Panc1 (cell line): ENCODE data around the gene GUCY1B1. TPM values are rescaled to one million over a fixed set of nuclear protein-coding genes. Genes with fewer than 3 reads are reported as not detected.

ENCODE experiments used
- ATAC-seq: fragments of 200-7000 bp; cut with Tn5 transposase; 2 replicates; pipeline ENCODE4 v1.9.1; 2020; ENCODE audit warnings: mild to moderate bottlenecking, moderate library complexity
- BruUV-seq: library from RNA; stranded (reverse); fragments of 400-500 nt; replicated peaks from 2 replicates; lab custom pipeline; 2021; lab: Mats Ljungman, UMichigan
- CTCF ChIA-PET: fragments of 300-600 bp; sonication (Branson Sonifier 250); formaldehyde crosslinking; loops from one replicate; lab custom pipeline; 2022; ENCODE audit warnings: antibody characterized with exemption; lab: Charles Lee
- POLR2A ChIA-PET: fragments of 300-600 bp; sonication (Branson Sonifier 250); formaldehyde crosslinking; loops from one replicate; lab custom pipeline; 2022; ENCODE audit warnings: antibody characterized with exemption; lab: Charles Lee
- DNase-seq: peaks from one replicate; pipeline ENCODE4 v3.0.0-alpha.2; 2010; ENCODE audit warnings: low read depth, low spot score
- H3K27ac ChIP-seq: 2 replicates; pipeline ENCODE4 v1.5.1; 2011; ENCODE audit warnings: mild to moderate bottlenecking, low read length, inconsistent platforms
- H3K27me3 ChIP-seq: fragments of 200-500 bp; sonication (Bioruptor generic); 2 replicates; pipeline ENCODE4 v1.6.0; 2014; ENCODE audit warnings: low read length, inconsistent platforms; ENCODE audit not compliant: control insufficient read depth, insufficient read depth
- H3K36me3 ChIP-seq: fragments of 200-500 bp; sonication (Bioruptor generic); 2 replicates; pipeline ENCODE4 v1.5.1; 2014; ENCODE audit warnings: inconsistent platforms, mild to moderate bottlenecking, low read length, moderate library complexity; ENCODE audit not compliant: control insufficient read depth, insufficient read depth
- H3K4me1 ChIP-seq: 2 replicates; pipeline ENCODE4 v1.5.1; 2011; ENCODE audit warnings: inconsistent platforms, mild to moderate bottlenecking, low read length, moderate library complexity; ENCODE audit not compliant: control insufficient read depth, insufficient read depth
- H3K4me3 ChIP-seq, 2 experiments: 2 replicates each; pipeline ENCODE4 v1.5.1; 2011 to 2012; ENCODE audit warnings: low read depth in 2 of 2, low read length in 2 of 2, mild to moderate bottlenecking in 2 of 2, inconsistent platforms in 1 of 2, moderate library complexity in 1 of 2
- H3K9me3 ChIP-seq: fragments of 200-500 bp; sonication (Bioruptor generic); 2 replicates; pipeline ENCODE4 v1.5.1; 2014; ENCODE audit warnings: low read depth, mild to moderate bottlenecking, inconsistent platforms, low read length, moderate library complexity; ENCODE audit not compliant: control insufficient read depth, insufficient read depth
- POLR2AphosphoS5 ChIP-seq: IDR thresholded peaks from 2 replicates; pipeline ENCODE4 v1.6.1; 2012; ENCODE audit warnings: mild to moderate bottlenecking, low read depth, low read length, moderate library complexity
- SIN3A ChIP-seq: IDR thresholded peaks from 2 replicates; pipeline ENCODE4 v1.6.1; 2012; ENCODE audit warnings: low read depth, mild to moderate bottlenecking, low read length, moderate library complexity, borderline replicate concordance; ENCODE audit not compliant: insufficient read depth
- TCF7L2 ChIP-seq: IDR thresholded peaks from 2 replicates; pipeline ENCODE4 v1.6.1; 2011; ENCODE audit warnings: mild to moderate bottlenecking, low read depth, low read length, inconsistent platforms
- in situ Hi-C: cut with HindIII; loops from 2 replicates; pipeline ENCODE4 v1.10.0; 2016; ENCODE audit warnings: low sequenced_read_pairs, low pct_unique_long_range_greater_than_20kb
- intact Hi-C: fragments of 100-400 bp; cut with micrococcal nuclease; formaldehyde crosslinking; loops from one replicate; pipeline ENCODE4 v1.10.0; 2022; ENCODE audit not compliant: unreplicated experiment
- total RNA-seq: library from RNA; stranded (reverse); gene quantifications from one replicate; pipeline ENCODE4 v1.2.1, GENCODE V29; 2021; ENCODE audit not compliant: unreplicated experiment
- TF ChIP-seq, protein P1 (sequence below), 2 experiments: IDR thresholded peaks; 2 replicates each; pipeline ENCODE4 v1.6.1; 2011 to 2012; ENCODE audit warnings: low read depth in 2 of 2, control low read depth in 1 of 2, low read length in 1 of 2, mild to moderate bottlenecking in 1 of 2, moderate library complexity in 1 of 2; ENCODE audit not compliant: insufficient read depth in 1 of 2
- TF ChIP-seq, protein P2 (sequence below): fragments of 450-650 bp; IDR thresholded peaks from 2 replicates; pipeline ENCODE4 v1.5.1; 2017; ENCODE audit warnings: mild to moderate bottlenecking

The GUCY1B1 gene
- total RNA-seq, 1 experiment from 2014 or later: 0.36 TPM

DNA sequence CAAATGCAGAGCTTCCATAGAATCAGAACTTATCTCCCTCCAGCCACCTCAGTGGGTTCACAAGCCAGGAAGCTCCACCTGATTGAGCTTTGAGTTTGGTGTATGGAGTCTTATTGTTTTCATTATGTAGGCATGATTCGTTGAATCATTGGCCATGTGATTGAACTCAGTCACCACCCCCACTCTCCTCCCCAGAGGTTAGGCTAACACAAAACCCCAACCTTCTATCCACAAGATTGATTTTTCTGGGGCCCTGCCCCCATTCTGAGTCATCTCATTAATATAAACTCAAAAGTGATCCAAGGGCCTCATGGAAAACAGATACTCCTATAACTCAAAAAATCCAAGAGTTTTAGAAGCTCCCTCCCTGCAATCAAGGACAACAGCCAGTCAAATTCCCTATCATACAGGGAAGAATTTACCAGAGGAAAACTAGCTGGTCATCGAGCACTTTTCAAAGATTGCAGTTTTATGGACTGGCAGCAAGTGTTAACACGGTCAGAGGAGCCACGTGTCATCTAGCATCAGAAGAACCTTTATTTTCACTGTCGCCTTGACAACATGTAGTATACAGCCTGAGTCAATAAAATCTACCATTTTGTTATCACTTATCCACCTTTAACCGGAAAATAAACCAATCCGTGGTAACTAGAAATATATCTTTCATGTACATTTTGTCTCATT lies 35.9 kb upstream of the GUCY1B1 start:
- Histone ChIP-seq H3K27me3 (no peaks in the 10 kb centered on the region), H3K9me3 (no peaks in the 10 kb centered on the region), H3K27ac (no peak overlapping the region), H3K4me3 (no peak overlapping the region), H3K36me3 (no peaks in the 10 kb centered on the region), H3K4me1 (no peaks in the 10 kb centered on the region)
- no peak for DNase-seq
- POLR2A ChIA-PET: no interaction called here
- TF ChIP-seq TCF7L2 (no peak), SIN3A (no peak), POLR2AphosphoS5 (no peak)
- TF ChIP-seq, protein P1, sequence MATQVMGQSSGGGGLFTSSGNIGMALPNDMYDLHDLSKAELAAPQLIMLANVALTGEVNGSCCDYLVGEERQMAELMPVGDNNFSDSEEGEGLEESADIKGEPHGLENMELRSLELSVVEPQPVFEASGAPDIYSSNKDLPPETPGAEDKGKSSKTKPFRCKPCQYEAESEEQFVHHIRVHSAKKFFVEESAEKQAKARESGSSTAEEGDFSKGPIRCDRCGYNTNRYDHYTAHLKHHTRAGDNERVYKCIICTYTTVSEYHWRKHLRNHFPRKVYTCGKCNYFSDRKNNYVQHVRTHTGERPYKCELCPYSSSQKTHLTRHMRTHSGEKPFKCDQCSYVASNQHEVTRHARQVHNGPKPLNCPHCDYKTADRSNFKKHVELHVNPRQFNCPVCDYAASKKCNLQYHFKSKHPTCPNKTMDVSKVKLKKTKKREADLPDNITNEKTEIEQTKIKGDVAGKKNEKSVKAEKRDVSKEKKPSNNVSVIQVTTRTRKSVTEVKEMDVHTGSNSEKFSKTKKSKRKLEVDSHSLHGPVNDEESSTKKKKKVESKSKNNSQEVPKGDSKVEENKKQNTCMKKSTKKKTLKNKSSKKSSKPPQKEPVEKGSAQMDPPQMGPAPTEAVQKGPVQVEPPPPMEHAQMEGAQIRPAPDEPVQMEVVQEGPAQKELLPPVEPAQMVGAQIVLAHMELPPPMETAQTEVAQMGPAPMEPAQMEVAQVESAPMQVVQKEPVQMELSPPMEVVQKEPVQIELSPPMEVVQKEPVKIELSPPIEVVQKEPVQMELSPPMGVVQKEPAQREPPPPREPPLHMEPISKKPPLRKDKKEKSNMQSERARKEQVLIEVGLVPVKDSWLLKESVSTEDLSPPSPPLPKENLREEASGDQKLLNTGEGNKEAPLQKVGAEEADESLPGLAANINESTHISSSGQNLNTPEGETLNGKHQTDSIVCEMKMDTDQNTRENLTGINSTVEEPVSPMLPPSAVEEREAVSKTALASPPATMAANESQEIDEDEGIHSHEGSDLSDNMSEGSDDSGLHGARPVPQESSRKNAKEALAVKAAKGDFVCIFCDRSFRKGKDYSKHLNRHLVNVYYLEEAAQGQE (IDR thresholded peaks at IDR 0.05; ENCODE audit: insufficient read depth in 1 of 2, low read depth in 2 of 2, low read length in 1 of 2): no peak
- TF ChIP-seq, protein P2, sequence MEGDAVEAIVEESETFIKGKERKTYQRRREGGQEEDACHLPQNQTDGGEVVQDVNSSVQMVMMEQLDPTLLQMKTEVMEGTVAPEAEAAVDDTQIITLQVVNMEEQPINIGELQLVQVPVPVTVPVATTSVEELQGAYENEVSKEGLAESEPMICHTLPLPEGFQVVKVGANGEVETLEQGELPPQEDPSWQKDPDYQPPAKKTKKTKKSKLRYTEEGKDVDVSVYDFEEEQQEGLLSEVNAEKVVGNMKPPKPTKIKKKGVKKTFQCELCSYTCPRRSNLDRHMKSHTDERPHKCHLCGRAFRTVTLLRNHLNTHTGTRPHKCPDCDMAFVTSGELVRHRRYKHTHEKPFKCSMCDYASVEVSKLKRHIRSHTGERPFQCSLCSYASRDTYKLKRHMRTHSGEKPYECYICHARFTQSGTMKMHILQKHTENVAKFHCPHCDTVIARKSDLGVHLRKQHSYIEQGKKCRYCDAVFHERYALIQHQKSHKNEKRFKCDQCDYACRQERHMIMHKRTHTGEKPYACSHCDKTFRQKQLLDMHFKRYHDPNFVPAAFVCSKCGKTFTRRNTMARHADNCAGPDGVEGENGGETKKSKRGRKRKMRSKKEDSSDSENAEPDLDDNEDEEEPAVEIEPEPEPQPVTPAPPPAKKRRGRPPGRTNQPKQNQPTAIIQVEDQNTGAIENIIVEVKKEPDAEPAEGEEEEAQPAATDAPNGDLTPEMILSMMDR: no peak
- no TSS peak for BruUV-seq
- CTCF ChIA-PET: no interaction called here
- no peak for ATAC-seq
- in situ Hi-C loops: no loop called here
- intact Hi-C loops: no loop called here

DNA sequence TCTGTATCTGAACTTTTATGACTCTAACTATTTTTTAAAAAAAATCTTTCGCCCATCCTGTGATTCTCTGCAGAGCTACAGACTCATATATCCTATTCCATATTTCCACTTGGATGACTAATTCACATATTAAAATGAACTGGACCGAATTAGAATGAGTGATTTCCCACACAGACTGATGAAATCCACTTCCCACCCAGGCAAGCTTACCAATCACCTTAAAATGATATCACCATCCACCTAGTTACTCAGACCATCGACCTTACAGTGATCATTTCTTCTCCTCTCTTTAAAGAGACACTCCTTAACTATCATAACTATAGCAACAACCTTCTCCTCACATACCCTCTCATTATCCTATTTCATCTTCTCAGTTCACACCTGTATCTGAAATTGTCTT lies 34.1 kb upstream of the GUCY1B1 start:
- no peak overlapping the region for H3K27ac ChIP-seq
- in situ Hi-C loops: no loop called here
- intact Hi-C loops: no loop called here
- no peaks in the 10 kb centered on the region for H3K36me3 ChIP-seq
- no peak for TF ChIP-seq TCF7L2
- TF ChIP-seq POLR2AphosphoS5: no peak
- TF ChIP-seq, protein P2: no peak
- TF ChIP-seq, protein P1 (IDR thresholded peaks at IDR 0.05; ENCODE audit: insufficient read depth in 1 of 2, low read depth in 2 of 2, low read length in 1 of 2): no peak
- TF ChIP-seq SIN3A: no peak
- no peaks in the 10 kb centered on the region for H3K27me3 ChIP-seq
- no TSS peak for BruUV-seq
- H3K4me3 ChIP-seq: no peak overlapping the region
- CTCF ChIA-PET: no interaction called here
- ATAC-seq (no peak), DNase-seq (no peak)
- POLR2A ChIA-PET: no interaction called here
- no peaks in the 10 kb centered on the region for H3K9me3 ChIP-seq
- no peaks in the 10 kb centered on the region for H3K4me1 ChIP-seq
